ENCODE data around the gene GLT8D1. TPM values are rescaled to one million over a fixed set of nuclear protein-coding genes. Genes with fewer than 3 reads are reported as not detected.

GLT8D1 gene
- total RNA-seq, 1 donor from 2014 or later: 36.9 TPM

Other genes starting within 250 kb of the GLT8D1 start
- gene STAB1, start 210.5 kb downstream of the GLT8D1 start, total RNA-seq: 0.05 and 0.09 TPM in 2 replicates
- 43.1 and 44.7 TPM in 2 replicates for gene NT5DC2, start 171.9 kb downstream of the GLT8D1 start, total RNA-seq
- gene UQCC5, start 169.2 kb downstream of the GLT8D1 start, total RNA-seq: 9.1 and 12.7 TPM in 2 replicates
- 79.8 and 85.6 TPM in 2 replicates for gene PBRM1, start 19.9 kb downstream of the GLT8D1 start, total RNA-seq
- 118 and 121 TPM in 2 replicates for gene GNL3, start 19.8 kb downstream of the GLT8D1 start, total RNA-seq
- gene SPCS1, start 315 bp upstream of the GLT8D1 start, total RNA-seq: 94.0 and 97.3 TPM in 2 replicates
- 27.9 and 29.9 TPM in 2 replicates for gene NEK4, start 65.1 kb upstream of the GLT8D1 start, total RNA-seq
- not detected in 2 replicates for gene ITIH1, start 71.8 kb upstream of the GLT8D1 start, total RNA-seq
- gene ITIH3, start 89.0 kb upstream of the GLT8D1 start, total RNA-seq: not detected in 2 replicates
- gene ITIH4, start 124.9 kb upstream of the GLT8D1 start, total RNA-seq: 9.6 and 9.7 TPM in 2 replicates
- gene MUSTN1, start 129.2 kb upstream of the GLT8D1 start, total RNA-seq: 1.4 TPM in 2 replicates
- 14.0 and 17.5 TPM in 2 replicates for gene STIMATE, start 191.8 kb upstream of the GLT8D1 start, total RNA-seq

Measured in T-helper 2 cell treated with Interferon-gamma antibody and Interleukin-4, amounts not matched to agents 100 ng/mL and 5 ng/mL, for 36 hours (primary cell).